ENCODE results near the gene AKR1E2. TPM values are rescaled to one million over a fixed set of nuclear protein-coding genes. Genes with fewer than 3 reads are reported as not detected.

Gene AKR1E2
- total RNA-seq (2022; extraction: Qiagen RNA extraction): 4.5 to 6.4 TPM (median 6.0 TPM) in 5 replicates

DNA sequence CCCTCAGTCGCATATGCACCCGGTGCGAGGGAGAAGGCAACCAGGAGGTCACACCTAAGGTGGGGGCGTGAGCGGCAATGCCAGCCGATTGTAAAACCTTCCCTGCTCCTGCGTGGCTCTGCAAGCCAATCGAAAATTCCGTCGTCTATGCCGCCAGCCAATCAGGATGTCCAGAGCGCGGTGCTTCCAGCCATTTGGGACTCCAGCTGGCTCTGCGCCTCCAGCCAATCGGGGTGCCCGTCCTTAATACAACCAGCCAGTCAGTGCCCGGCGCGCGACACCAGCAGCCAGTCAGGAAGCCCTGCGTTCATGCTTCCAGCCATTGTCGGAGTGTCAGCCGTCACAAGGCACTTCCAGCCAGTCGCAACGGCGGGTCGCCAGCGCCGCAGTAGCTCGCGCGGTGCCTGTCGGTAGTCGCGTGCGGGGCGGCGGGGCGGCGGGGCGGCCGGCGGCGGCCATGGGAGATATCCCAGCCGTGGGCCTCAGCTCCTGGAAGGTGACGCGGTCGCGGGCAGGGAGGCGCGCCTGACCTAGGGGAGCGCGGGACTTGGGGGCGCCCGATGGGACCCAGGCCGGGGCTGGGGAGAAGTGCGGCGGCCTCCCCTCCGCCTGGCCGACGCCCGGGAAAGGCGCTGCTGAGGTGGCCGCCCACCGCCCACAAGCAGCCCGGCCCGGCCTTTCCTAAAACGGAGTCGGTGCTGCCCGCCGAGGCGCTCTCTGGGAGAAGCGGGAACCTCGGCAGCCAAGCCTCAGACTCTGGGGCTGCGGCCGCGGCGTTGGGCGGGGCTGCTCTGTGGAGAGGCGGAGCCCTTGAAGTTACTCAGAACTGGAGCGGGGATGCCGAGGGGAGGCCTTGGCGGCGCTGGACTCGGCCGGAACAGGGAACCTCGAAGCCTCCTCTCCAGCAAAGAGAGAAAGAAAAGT is at the start of gene AKR1E2:
Gene AKR1E2, plus strand, starts transcription at position 340 of the 924 bp plus-strand sequence. Its CDS starts 118 bp downstream, at position 458.

Other genes with a start within 250 kb of the AKR1E2 start
- 467 to 583 TPM (median 558 TPM) in 5 replicates for gene AKR1C1, start 137.2 kb downstream of the AKR1E2 start, total RNA-seq (2022; extraction: Qiagen RNA extraction)
- 3,370 to 4,443 TPM (median 3,626 TPM) in 5 replicates for gene AKR1C2, start 177.7 kb downstream of the AKR1E2 start, total RNA-seq (2022; extraction: Qiagen RNA extraction)

Measured in A549 treated with AZD2906 at 1 μM for 4 hours (cell line).